Epithelial cell of proximal tubule (primary cell): ENCODE measurements around the gene MYRIP. TPM values are rescaled to one million over a fixed set of nuclear protein-coding genes. Genes with fewer than 3 reads are reported as not detected.

ENCODE experiments used
- DNase-seq: peaks from one replicate; pipeline ENCODE4 v3.0.0-alpha.2; 2011; ENCODE audit warnings: low read depth
- H3K4me3 ChIP-seq: 2 replicates; pipeline ENCODE4 v1.5.1; 2011; ENCODE audit warnings: low read depth, mild to moderate bottlenecking, low read length
- total RNA-seq: library from RNA; depleted of rRNA; stranded (reverse); fragments of >200 nt; gene quantifications from 2 replicates; pipeline ENCODE4 v1.2.3, GENCODE V29; 2015
- TF ChIP-seq, protein P1 (sequence below): conservative IDR thresholded peaks from 2 replicates; pipeline ENCODE4 v1.5.1; 2012; ENCODE audit warnings: low read depth, mild to moderate bottlenecking, low read length

MYRIP gene
- total RNA-seq, 1 donor from 2014 or later, result 0.12 TPM

DNA sequence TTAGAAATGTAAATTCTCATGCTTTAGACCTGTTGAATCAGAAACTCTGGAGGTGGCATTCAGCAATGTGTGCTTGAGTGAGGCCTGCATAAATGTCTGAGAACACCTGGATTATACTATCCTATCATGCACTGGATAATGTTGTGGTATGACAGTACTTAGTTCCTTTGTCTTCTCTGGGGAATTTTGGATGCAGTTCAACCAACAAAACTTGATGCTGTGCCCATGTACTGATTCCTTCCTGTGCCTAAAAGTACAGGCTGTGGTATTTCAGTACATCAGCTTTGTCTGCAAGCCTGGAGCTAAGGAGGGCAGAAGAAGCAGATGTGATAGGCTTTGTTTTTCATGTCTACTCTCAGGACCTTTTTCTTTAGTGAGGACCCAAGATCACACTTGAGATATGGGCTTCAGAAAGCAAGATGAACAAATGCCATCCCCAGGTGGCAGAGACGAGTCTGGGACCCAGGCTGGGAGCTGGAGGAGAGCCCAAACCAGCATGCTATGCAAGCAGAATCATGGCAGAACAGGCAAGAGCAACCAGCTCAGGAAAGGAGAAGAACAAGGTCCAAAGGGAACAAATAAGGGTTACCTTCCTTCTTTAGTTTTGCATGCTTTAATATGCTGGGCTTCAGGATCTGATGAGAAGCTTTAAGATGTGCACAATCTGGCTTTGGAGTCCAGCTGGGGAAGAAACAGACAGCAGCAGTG lies 124.7 kb downstream of the MYRIP start:
- TF ChIP-seq, protein P1, sequence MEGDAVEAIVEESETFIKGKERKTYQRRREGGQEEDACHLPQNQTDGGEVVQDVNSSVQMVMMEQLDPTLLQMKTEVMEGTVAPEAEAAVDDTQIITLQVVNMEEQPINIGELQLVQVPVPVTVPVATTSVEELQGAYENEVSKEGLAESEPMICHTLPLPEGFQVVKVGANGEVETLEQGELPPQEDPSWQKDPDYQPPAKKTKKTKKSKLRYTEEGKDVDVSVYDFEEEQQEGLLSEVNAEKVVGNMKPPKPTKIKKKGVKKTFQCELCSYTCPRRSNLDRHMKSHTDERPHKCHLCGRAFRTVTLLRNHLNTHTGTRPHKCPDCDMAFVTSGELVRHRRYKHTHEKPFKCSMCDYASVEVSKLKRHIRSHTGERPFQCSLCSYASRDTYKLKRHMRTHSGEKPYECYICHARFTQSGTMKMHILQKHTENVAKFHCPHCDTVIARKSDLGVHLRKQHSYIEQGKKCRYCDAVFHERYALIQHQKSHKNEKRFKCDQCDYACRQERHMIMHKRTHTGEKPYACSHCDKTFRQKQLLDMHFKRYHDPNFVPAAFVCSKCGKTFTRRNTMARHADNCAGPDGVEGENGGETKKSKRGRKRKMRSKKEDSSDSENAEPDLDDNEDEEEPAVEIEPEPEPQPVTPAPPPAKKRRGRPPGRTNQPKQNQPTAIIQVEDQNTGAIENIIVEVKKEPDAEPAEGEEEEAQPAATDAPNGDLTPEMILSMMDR, result no peak
- DNase-seq, result no peak
- H3K4me3 ChIP-seq, result no peak overlapping the region

DNA sequence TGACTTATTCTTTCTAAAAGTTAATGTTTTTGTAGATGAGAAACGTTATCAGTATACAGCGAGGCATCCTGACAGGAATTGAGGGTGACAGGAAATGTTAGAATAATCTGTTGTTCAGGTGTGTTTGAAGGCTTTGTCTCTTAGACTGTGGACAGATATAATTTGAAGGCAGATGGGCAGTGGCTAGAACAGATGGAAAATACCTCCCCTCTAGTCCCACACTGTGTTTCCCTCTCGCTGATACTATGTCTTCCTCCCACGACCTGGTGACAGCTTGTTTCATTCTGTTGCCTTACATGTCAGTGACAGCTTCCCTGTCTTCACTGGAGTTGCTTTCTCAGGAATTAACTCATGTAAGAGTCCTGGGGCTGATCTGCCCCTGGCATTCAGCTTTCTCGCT lies 125.3 kb downstream of the MYRIP start:
- DNase-seq, result no peak
- no peak overlapping the region for H3K4me3 ChIP-seq
- TF ChIP-seq, protein P1, result no peak

DNA sequence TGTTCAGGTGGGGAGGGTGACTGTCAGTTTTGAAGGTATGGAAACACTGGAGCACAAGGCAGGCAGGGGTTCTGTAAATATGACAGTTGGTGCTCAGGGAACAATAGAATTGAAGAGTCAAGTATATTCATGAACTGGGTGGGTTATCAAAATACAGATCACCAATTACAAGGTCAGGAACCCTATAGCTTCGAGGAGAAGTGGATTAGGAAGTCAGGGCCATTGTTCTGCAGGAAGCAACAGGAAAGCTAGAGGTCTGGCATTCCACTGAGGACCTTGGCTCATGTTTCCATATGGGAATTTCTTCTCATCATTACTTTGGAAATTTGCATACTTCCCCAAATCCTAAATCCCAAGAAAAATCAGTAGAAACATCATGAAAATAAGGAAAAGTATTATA lies 125.9 kb downstream of the MYRIP start:
- TF ChIP-seq, protein P1, result no peak
- no peak overlapping the region for H3K4me3 ChIP-seq
- DNase-seq, result no peak

DNA sequence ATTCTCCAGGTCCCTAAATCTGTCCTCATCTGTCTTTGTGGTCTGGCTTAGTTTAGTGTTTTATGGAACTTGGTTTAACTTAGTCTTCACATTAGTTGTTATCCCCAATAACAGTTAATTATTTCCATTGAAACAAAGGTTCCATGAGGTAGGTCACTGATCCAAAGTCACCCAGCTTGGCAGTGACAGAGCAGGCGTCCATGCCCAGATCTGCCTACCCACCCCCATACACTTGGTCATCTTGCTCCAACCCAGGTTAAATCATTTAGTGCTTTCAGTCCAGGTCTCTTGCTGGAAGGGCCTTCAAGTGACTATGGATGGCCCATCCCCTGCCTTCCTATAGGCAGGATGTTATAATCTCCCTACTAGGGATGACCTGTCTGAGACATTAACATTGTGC lies 127.4 kb downstream of the MYRIP start:
- TF ChIP-seq, protein P1, result no peak
- no peak overlapping the region for H3K4me3 ChIP-seq
- no peak for DNase-seq

DNA sequence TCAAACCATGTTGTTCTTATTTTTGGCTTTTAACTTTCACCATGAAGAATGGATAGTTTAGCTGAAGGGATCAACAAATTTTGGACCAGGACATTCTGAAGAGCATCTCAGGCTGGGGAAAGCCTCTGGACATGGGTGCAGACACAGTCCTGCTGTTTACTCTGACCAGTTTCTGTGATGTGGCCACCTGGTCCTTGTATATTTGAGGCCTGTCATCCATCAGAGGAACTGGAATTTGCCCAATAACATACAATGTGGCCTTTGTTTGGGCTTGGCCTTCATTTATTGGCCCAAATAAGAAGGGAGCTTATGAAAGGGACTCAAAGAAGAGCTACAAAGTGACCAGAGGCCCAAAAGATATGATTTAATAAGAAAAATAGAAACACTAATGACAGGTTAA lies 127.9 kb downstream of the MYRIP start:
- TF ChIP-seq, protein P1, result no peak
- no peak for DNase-seq
- H3K4me3 ChIP-seq, result no peak overlapping the region

DNA sequence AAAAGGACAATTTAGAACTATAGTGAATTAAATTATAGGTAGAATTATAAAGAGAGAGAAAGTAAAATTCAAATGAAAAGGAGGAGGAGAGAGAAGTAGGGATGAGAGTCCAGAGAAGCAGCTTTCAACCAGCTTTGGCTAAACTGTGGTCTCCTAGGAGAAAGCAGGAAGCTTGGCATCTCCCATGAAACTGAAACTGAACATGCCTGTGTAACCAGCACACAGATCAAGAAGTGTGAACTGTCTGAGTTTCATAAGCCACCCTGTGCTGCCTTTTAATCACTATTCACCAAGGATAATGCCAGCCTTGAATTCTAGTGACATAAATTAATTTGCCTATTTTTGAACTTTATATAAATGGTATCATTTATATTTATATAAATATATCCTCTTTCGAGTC lies 128.5 kb downstream of the MYRIP start:
- no peak for DNase-seq
- TF ChIP-seq, protein P1, result no peak

DNA sequence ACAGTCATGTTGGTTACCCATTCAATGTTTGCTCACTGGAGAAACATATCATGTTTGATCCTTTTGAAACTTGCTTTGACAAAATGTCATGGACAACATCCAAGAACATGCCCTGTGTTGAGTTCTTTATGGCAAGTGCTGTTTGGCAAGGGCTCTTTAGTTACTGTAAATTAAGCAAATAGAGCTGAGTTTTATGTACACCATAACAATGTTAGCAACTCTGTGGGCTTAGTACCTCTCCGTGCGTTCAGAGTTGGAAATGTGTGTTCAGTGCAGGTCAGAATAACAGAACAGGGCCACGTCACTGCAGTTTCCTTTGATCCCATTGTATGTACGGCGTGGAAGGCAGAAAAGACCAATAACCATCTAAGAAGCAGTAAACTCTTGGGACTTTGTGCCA lies 132.5 kb downstream of the MYRIP start:
- DNase-seq, result no peak
- TF ChIP-seq, protein P1, result no peak
- no peak overlapping the region for H3K4me3 ChIP-seq

More for the DNA sequence above, 128.5 kb downstream of the MYRIP start:
- H3K4me3 ChIP-seq, result no peak overlapping the region
